PFSK-1 (cell line): ENCODE measurements around the gene MYO7B.

Experiments
- FOXP2 ChIP-seq: optimal IDR thresholded peaks from 2 replicates; pipeline ENCODE3; 2011; ENCODE audit warnings: borderline replicate concordance, control low read depth, inconsistent platforms; ENCODE audit not compliant: insufficient read depth; ENCODE audit errors: extremely low read length, extremely low read depth
- POLR2AphosphoS5 ChIP-seq: IDR thresholded peaks from 2 replicates; pipeline ENCODE4 v1.6.1; 2012; ENCODE audit warnings: low read depth, mild to moderate bottlenecking, control low read depth, low read length, moderate library complexity
- REST ChIP-seq, 2 experiments: IDR thresholded peaks; 2 replicates each; pipeline versions ENCODE4 v1.6.1 to v1.8.0; 2011 to 2012; ENCODE audit warnings: low read depth in 2 of 2, low read length in 2 of 2, control low read depth in 1 of 2, inconsistent platforms in 1 of 2, mild to moderate bottlenecking in 1 of 2, moderate library complexity in 1 of 2; ENCODE audit not compliant: insufficient read depth in 1 of 2
- SIN3A ChIP-seq: IDR thresholded peaks from 2 replicates; pipeline ENCODE4 v1.6.1; 2012; ENCODE audit warnings: mild to moderate bottlenecking, low read length, moderate library complexity, borderline replicate concordance; ENCODE audit not compliant: insufficient read depth
- TAF1 ChIP-seq: IDR thresholded peaks from 2 replicates; pipeline ENCODE4 v1.6.1; 2012; ENCODE audit warnings: low read length, control low read depth, borderline replicate concordance; ENCODE audit not compliant: insufficient read depth

DNA sequence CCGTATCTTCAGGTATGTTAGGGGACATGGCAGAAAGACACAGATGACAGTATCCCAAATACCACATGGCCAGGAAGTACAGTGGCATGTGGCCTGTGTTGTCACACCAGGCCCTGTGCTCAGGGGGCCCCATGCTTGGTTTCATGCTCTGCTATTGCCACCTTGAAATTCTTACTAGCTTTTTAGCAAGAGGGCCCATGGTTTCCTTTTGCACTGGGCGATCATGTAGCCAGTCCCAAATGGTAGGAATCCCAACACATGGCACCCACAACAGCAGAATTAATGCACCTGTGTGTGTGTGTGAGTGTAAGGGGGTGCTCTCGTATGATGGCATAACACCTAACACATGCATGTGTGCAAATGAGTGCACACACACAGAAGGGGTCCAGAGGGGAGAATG lies 39.2 kb downstream of the MYO7B start:
- TF ChIP-seq POLR2AphosphoS5 (no peak), TAF1 (no peak), SIN3A (no peak), REST (IDR thresholded peaks at IDR 0.05; ENCODE audit: insufficient read depth in 1 of 2, low read depth in 2 of 2, low read length in 2 of 2) (no peak), FOXP2 (no peak)
